Activated T-cell treated with anti-CD3 and anti-CD28 coated beads for 1 hour (primary cell): Measurements from ENCODE around the gene AP4E1.
"Not testable (repeated sequence)": the region's sequence is repeated elsewhere in the genome, so short reads cannot be mapped to it uniquely, and the experiment has no call there.

Experiments
- DNase-seq: peaks from one replicate; pipeline ENCODE4 v3.0.0-alpha.2; 2020; ENCODE audit warnings: low read depth

AP4E1 gene

GRCh38 chr15:50908209-50909009, at the start of gene AP4E1:
Gene AP4E1 (plus strand): TSS chr15:50908683. CDS start chr15:50908779, 96 bp downstream.
- peak; percentile 95 for DNase-seq

GRCh38 chr15:50860824-50861223, 47.7 kb upstream of the AP4E1 start:
- no peak for DNase-seq

GRCh38 chr15:50862553-50862952, 45.9 kb upstream of the AP4E1 start:
- no peak for DNase-seq

GRCh38 chr15:50864873-50865272, 43.6 kb upstream of the AP4E1 start:
- no peak for DNase-seq

GRCh38 chr15:50865515-50866353, 42.7 kb upstream of the AP4E1 start:
- DNase-seq: no peak

GRCh38 chr15:50871832-50872231, 36.7 kb upstream of the AP4E1 start:
- no peak for DNase-seq

GRCh38 chr15:50872832-50873426, 35.6 kb upstream of the AP4E1 start:
- DNase-seq: no peak

- DNase-seq: no peak
Measured at GRCh38 chr15:50873935-50874361, 34.5 kb upstream of the AP4E1 start.

GRCh38 chr15:50875238-50875637, 33.2 kb upstream of the AP4E1 start:
- not testable (repeated sequence) for DNase-seq

GRCh38 chr15:50876260-50876988, 32.1 kb upstream of the AP4E1 start:
- no peak for DNase-seq

GRCh38 chr15:50876989-50877360, 31.5 kb upstream of the AP4E1 start:
- DNase-seq: peak; percentile 51

- DNase-seq: no peak
Measured at GRCh38 chr15:50879016-50879617, 29.4 kb upstream of the AP4E1 start.

GRCh38 chr15:50880206-50880605, 28.3 kb upstream of the AP4E1 start:
- no peak for DNase-seq

GRCh38 chr15:50880651-50881114, 27.8 kb upstream of the AP4E1 start:
- no peak for DNase-seq

GRCh38 chr15:50881121-50882048, 27.1 kb upstream of the AP4E1 start:
- DNase-seq: no peak

- no peak for DNase-seq
Measured at GRCh38 chr15:50883903-50884302, 24.6 kb upstream of the AP4E1 start.

- DNase-seq: no peak
Measured at GRCh38 chr15:50884540-50884939, 23.9 kb upstream of the AP4E1 start.

- DNase-seq: no peak
Measured at GRCh38 chr15:50886139-50886467, 22.4 kb upstream of the AP4E1 start.

GRCh38 chr15:50886611-50887345, 21.7 kb upstream of the AP4E1 start:
- no peak for DNase-seq

- no peak for DNase-seq
Measured at GRCh38 chr15:50888054-50888453, 20.4 kb upstream of the AP4E1 start.
